Endothelial cell of umbilical vein (primary cell): ENCODE measurements around the gene CHM. TPM values are rescaled to one million over a fixed set of nuclear protein-coding genes. Genes with fewer than 3 reads are reported as not detected.
"Not testable (repeated sequence)": the region's sequence is repeated elsewhere in the genome, so short reads cannot be mapped to it uniquely, and the experiment has no call there.

Experiments used
- BruUV-seq: library from RNA; stranded (reverse); fragments of 400-500 nt; replicated peaks from 2 replicates; lab custom pipeline; 2021; lab: Mats Ljungman, UMichigan
- CTCF ChIA-PET: fragments of 300-600, 350-600 bp; sonication (Branson Sonifier 250); formaldehyde crosslinking; loops from one replicate; lab custom pipeline; 2021; ENCODE audit warnings: antibody characterized with exemption, inconsistent platforms; lab: Charles Lee
- POLR2A ChIA-PET: fragments of 300-600, 350-600 bp; sonication (Branson Sonifier 250); formaldehyde crosslinking; loops from one replicate; lab custom pipeline; 2021; ENCODE audit warnings: antibody characterized with exemption, inconsistent platforms; lab: Charles Lee
- DNase-seq: peaks from one replicate; pipeline ENCODE4 v3.0.0-alpha.2; 2011; ENCODE audit warnings: low read depth, low spot score
- FAIRE-seq: peaks from 2 replicates; lab custom pipeline; 2011; peaks lifted over from hg19 to GRCh38; lab: Jason Lieb, UNC
- H2AFZ ChIP-seq: 2 replicates; pipeline ENCODE4 v1.6.0; 2012; ENCODE audit warnings: low read depth, low read length, control low read depth, inconsistent platforms
- H3K27ac ChIP-seq: 2 replicates; pipeline ENCODE4 v1.5.1; 2011; ENCODE audit warnings: low read depth, mild to moderate bottlenecking, control low read depth, low read length, moderate library complexity; ENCODE audit not compliant: insufficient read depth
- H3K27me3 ChIP-seq, 2 experiments: 2 replicates each; pipeline versions ENCODE4 v1.6.0 to v1.6.1; 2011; ENCODE audit warnings: low read length in 2 of 2, mixed read lengths in 1 of 2; ENCODE audit not compliant: control insufficient read depth in 2 of 2, insufficient read depth in 2 of 2
- H3K36me3 ChIP-seq, 2 experiments: 2 replicates in 1 of 2; 3 replicates in 1 of 2; pipeline ENCODE4 v1.5.1; 2011; ENCODE audit warnings: low read length in 2 of 2, mild to moderate bottlenecking in 1 of 2, moderate library complexity in 1 of 2; ENCODE audit not compliant: control insufficient read depth in 2 of 2, insufficient read depth in 2 of 2; ENCODE audit errors: extremely low read depth in 1 of 2
- H3K4me1 ChIP-seq: 3 replicates; pipeline ENCODE4 v1.5.1; 2011; ENCODE audit warnings: mild to moderate bottlenecking, low read length; ENCODE audit not compliant: control insufficient read depth, insufficient read depth; ENCODE audit errors: extremely low read depth
- H3K4me2 ChIP-seq: 2 replicates; pipeline ENCODE4 v1.6.1; 2011; ENCODE audit warnings: low read length, control low read depth, mixed read lengths; ENCODE audit not compliant: insufficient read depth
- H3K4me3 ChIP-seq, 3 experiments: fragments of 200-600 bp in 1 of 3; sonication (generic), shearing (Covaris generic) in 1 of 3; replicated peaks in 1 of 3; 2 replicates each; pipeline ENCODE4 v1.5.1; 2011 to 2016; ENCODE audit warnings: control low read depth in 3 of 3, low read length in 3 of 3, mild to moderate bottlenecking in 2 of 3, inconsistent platforms in 1 of 3, low read depth in 1 of 3, moderate library complexity in 1 of 3; ENCODE audit not compliant: insufficient read depth in 1 of 3
- H3K79me2 ChIP-seq: 2 replicates; pipeline ENCODE4 v1.6.0; 2012; ENCODE audit warnings: low read length, inconsistent platforms; ENCODE audit not compliant: control insufficient read depth, insufficient read depth
- H3K9ac ChIP-seq: replicated peaks from 2 replicates; pipeline ENCODE3; 2011; ENCODE audit warnings: low read length, control low read depth; ENCODE audit not compliant: insufficient read depth; ENCODE audit errors: extremely low read depth
- H3K9me1 ChIP-seq: replicated peaks from 3 replicates; pipeline ENCODE4 v1.6.0; 2011; ENCODE audit warnings: mild to moderate bottlenecking, low read length; ENCODE audit not compliant: control insufficient read depth, insufficient read depth; ENCODE audit errors: extremely low read depth
- H3K9me3 ChIP-seq: replicated peaks from 2 replicates; pipeline ENCODE4 v1.5.1; 2012; ENCODE audit warnings: low read length, inconsistent platforms; ENCODE audit not compliant: control insufficient read depth, insufficient read depth
- H4K20me1 ChIP-seq: replicated peaks from 2 replicates; pipeline ENCODE3; 2011; ENCODE audit warnings: mild to moderate bottlenecking, low read length; ENCODE audit not compliant: control insufficient read depth, insufficient read depth; ENCODE audit errors: extremely low read depth
- EZH2 ChIP-seq: IDR thresholded peaks from 2 replicates; pipeline ENCODE4 v1.6.1; 2012; ENCODE audit warnings: borderline replicate concordance, low read depth, mild to moderate bottlenecking, moderate library complexity, low read length, inconsistent platforms; ENCODE audit not compliant: severe bottlenecking
- FOS ChIP-seq: IDR thresholded peaks from 2 replicates; pipeline ENCODE4 v1.6.1; 2011; ENCODE audit warnings: mild to moderate bottlenecking, low read length, moderate library complexity, borderline replicate concordance; ENCODE audit not compliant: insufficient read depth
- GATA2 ChIP-seq: IDR thresholded peaks from 2 replicates; pipeline ENCODE4 v1.7.0; 2011; ENCODE audit warnings: low read depth, mild to moderate bottlenecking, moderate library complexity, mixed read lengths, low read length; ENCODE audit not compliant: insufficient read length, insufficient read depth
- JUN ChIP-seq: IDR thresholded peaks from 2 replicates; pipeline ENCODE4 v1.6.1; 2011; ENCODE audit warnings: borderline replicate concordance, low read depth; ENCODE audit not compliant: insufficient read length, insufficient read depth
- MYC ChIP-seq: IDR thresholded peaks from one replicate; pipeline ENCODE4 v1.6.1; 2011; ENCODE audit warnings: mild to moderate bottlenecking, low read depth, low read length
- POLR2A ChIP-seq: IDR thresholded peaks from 2 replicates; pipeline ENCODE4 v1.6.1; 2012; ENCODE audit warnings: low read depth, mild to moderate bottlenecking, control low read depth, low read length
- POLR2AphosphoS5 ChIP-seq: IDR thresholded peaks from 2 replicates; pipeline ENCODE4 v1.6.1; 2012; ENCODE audit warnings: low read depth, mild to moderate bottlenecking, control low read depth, low read length, moderate library complexity; ENCODE audit not compliant: insufficient read depth
- dilution Hi-C: fragments of 300-500 bp; cut with MboI; formaldehyde crosslinking; loops from one replicate; pipeline ENCODE4 v1.15.0; 2019; ENCODE audit warnings: low sequenced_read_pairs; ENCODE audit not compliant: extremely low pct_ligation_motif_present
- intact Hi-C: fragments of 100-400 bp; cut with micrococcal nuclease; formaldehyde crosslinking; loops from one replicate; pipeline ENCODE4 v1.10.0; 2022
- polyA plus RNA-seq, 4 experiments: library from polyadenylated mRNA; depleted of rRNA in 3 of 4; stranded (reverse) in 3 of 4; unstranded in 1 of 4; fragments of >200 nt; gene quantifications; 2 replicates each; pipeline versions ENCODE4 v1.2.1 to v1.2.3, GENCODE V29; 2011 to 2012; ENCODE audit warnings: missing spikeins in 1 of 4
- total RNA-seq: library from RNA; stranded (reverse); gene quantifications from 2 replicates; pipeline ENCODE4 v1.2.3, GENCODE V29; 2021
- TF ChIP-seq, protein P1 (sequence below), 2 donors: IDR thresholded peaks; 1 replicate in 1 of 2; 2 replicates in 1 of 2; pipeline ENCODE4 v1.5.1; 2011; ENCODE audit warnings: low read length in 2 of 2, mild to moderate bottlenecking in 2 of 2, moderate library complexity in 2 of 2, control low read depth in 1 of 2, inconsistent platforms in 1 of 2, low read depth in 1 of 2; ENCODE audit not compliant: insufficient read depth in 1 of 2; ENCODE audit errors: extremely low read depth in 1 of 2
- TF ChIP-seq, protein P2 (sequence below): IDR thresholded peaks from 2 replicates; pipeline ENCODE4 v1.6.1; 2011; ENCODE audit not compliant: insufficient read depth, insufficient read length

The CHM gene
- total and polyA plus RNA-seq, 2 donors (not counting 3 experiments of a cell fraction or from before 2014, with no cell fraction given), result 10.5 to 18.4 TPM

DNA sequence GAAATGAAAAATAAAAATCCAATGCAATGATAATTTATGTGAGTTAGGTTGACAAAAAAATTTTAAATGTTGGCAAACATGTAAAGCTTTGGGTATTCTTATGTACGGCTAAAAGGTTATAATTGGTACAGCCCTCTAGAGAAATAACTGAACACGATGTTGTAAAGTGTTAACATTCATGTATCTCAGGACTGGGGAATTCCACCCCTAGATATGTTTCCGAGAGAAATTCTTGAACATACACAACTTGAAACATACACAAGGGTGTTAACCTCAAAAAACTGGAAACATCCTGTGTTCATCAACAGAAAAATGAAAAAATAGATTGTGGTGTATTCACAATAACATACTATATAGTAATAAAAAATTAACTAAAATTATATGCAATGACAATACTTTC lies 91.8 kb downstream of the CHM start:
- no peaks in the 10 kb centered on the region for H3K27me3 ChIP-seq
- dilution Hi-C loops, result no loop called here
- TF ChIP-seq, protein P1, sequence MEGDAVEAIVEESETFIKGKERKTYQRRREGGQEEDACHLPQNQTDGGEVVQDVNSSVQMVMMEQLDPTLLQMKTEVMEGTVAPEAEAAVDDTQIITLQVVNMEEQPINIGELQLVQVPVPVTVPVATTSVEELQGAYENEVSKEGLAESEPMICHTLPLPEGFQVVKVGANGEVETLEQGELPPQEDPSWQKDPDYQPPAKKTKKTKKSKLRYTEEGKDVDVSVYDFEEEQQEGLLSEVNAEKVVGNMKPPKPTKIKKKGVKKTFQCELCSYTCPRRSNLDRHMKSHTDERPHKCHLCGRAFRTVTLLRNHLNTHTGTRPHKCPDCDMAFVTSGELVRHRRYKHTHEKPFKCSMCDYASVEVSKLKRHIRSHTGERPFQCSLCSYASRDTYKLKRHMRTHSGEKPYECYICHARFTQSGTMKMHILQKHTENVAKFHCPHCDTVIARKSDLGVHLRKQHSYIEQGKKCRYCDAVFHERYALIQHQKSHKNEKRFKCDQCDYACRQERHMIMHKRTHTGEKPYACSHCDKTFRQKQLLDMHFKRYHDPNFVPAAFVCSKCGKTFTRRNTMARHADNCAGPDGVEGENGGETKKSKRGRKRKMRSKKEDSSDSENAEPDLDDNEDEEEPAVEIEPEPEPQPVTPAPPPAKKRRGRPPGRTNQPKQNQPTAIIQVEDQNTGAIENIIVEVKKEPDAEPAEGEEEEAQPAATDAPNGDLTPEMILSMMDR (IDR thresholded peaks at IDR 0.05; ENCODE audit: extremely low read depth in 1 of 2, insufficient read depth in 1 of 2, low read depth in 1 of 2, low read length in 2 of 2), result no peak
- TF ChIP-seq EZH2 (no peak), JUN (no peak), MYC (no peak), GATA2 (no peak), POLR2AphosphoS5 (no peak), FOS (no peak), POLR2A (no peak)
- TF ChIP-seq, protein P2, sequence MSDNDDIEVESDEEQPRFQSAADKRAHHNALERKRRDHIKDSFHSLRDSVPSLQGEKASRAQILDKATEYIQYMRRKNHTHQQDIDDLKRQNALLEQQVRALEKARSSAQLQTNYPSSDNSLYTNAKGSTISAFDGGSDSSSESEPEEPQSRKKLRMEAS, result no peak
- no TSS peak for BruUV-seq
- H3K9me3 ChIP-seq, result no peaks in the 10 kb centered on the region
- no peaks in the 10 kb centered on the region for H3K4me1 ChIP-seq
- no peaks in the 10 kb centered on the region for H3K79me2 ChIP-seq
- no peak overlapping the region for H3K27ac ChIP-seq
- FAIRE-seq, result no peak
- H4K20me1 ChIP-seq, result no peaks in the 10 kb centered on the region
- H3K9me1 ChIP-seq, result no peaks in the 10 kb centered on the region
- H2AFZ ChIP-seq, result no peak overlapping the region
- H3K36me3 ChIP-seq, result no peaks in the 10 kb centered on the region
- ChIA-PET CTCF (no interaction called here), POLR2A (no interaction called here)
- DNase-seq, result no peak
- no peak overlapping the region for H3K4me2 ChIP-seq
- H3K9ac ChIP-seq, result no peak overlapping the region
- intact Hi-C loops, result no loop called here
- H3K4me3 ChIP-seq, result no peak overlapping the region

DNA sequence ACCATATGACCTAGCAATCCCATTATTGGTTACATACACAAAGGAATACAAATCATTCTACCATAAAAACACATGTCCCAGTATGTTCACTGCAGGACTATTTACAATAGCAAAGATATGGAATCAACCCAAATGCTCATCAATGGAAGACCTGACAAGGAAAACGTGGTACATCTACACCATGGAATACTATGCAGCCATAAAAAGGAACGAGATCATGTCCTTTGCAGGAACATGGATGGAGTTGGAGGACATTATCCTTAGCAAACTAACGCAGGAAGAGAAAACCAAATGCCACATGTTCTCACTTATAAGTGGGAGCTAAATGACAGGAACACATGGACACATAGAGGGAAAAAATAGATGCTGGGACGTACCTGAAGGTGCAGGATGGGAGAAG lies 102.6 kb downstream of the CHM start:
- H3K36me3 ChIP-seq, H3K4me1 ChIP-seq, dilution Hi-C loops, DNase-seq, H4K20me1 ChIP-seq, POLR2A ChIA-PET, BruUV-seq, H3K9ac ChIP-seq, H3K4me3 ChIP-seq, H3K79me2 ChIP-seq, H2AFZ ChIP-seq, H3K9me3 ChIP-seq, H3K27ac ChIP-seq, CTCF ChIA-PET, intact Hi-C loops, H3K27me3 ChIP-seq, FAIRE-seq, H3K4me2 ChIP-seq, H3K9me1 ChIP-seq: not testable (repeated sequence)
